Esophagus muscularis mucosa (tissue), 4 donors: ENCODE measurements around the gene CNKSR2.

ENCODE experiments used
- EP300 ChIP-seq: sonication (generic); formaldehyde crosslinking; IDR thresholded peaks from one replicate; pipeline ENCODE4 v1.6.1; 2017; ENCODE audit warnings: antibody characterized with exemption
- POLR2A ChIP-seq: fragments of 450-650 bp; IDR thresholded peaks from one replicate; pipeline ENCODE4 v1.6.1; 2017; ENCODE audit warnings: antibody characterized with exemption, moderate library complexity, mild to moderate bottlenecking, low read depth
- POLR2AphosphoS5 ChIP-seq, 2 donors: sonication (generic); formaldehyde crosslinking; IDR thresholded peaks; one replicate each; pipeline ENCODE4 v1.6.1; 2017; ENCODE audit warnings: antibody characterized with exemption in 2 of 2
- TF ChIP-seq, protein P1 (sequence below), 3 experiments: fragments of 200-600 bp in 2 of 3; fragments of 450-650 bp in 1 of 3; sonication (generic) in 2 of 3; IDR thresholded peaks; one replicate each; pipeline ENCODE4 v1.5.1; 2017 to 2019; ENCODE audit warnings: antibody characterized with exemption in 3 of 3, mild to moderate bottlenecking in 2 of 3, moderate library complexity in 1 of 3

DNA sequence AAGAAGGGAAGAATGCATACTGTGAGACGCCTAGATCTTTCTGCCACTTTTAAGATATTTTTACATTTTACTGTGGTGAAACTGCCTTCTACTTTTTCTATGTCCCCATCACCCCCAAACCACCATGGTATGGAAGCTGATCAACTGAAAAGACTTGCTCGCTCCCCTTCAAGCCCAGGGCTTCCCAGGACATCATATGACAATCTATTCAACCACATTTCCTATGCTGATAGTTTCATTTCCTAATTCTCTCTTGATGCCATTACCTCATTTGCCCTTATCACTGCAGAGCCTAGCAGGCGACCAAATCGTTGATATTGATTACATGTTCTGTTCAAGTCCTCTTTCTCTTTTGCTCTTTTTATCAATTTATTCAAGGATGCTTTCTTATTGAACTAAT lies 324.1 kb downstream of the CNKSR2 start:
- TF ChIP-seq, protein P1, sequence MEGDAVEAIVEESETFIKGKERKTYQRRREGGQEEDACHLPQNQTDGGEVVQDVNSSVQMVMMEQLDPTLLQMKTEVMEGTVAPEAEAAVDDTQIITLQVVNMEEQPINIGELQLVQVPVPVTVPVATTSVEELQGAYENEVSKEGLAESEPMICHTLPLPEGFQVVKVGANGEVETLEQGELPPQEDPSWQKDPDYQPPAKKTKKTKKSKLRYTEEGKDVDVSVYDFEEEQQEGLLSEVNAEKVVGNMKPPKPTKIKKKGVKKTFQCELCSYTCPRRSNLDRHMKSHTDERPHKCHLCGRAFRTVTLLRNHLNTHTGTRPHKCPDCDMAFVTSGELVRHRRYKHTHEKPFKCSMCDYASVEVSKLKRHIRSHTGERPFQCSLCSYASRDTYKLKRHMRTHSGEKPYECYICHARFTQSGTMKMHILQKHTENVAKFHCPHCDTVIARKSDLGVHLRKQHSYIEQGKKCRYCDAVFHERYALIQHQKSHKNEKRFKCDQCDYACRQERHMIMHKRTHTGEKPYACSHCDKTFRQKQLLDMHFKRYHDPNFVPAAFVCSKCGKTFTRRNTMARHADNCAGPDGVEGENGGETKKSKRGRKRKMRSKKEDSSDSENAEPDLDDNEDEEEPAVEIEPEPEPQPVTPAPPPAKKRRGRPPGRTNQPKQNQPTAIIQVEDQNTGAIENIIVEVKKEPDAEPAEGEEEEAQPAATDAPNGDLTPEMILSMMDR (IDR thresholded peaks at IDR 0.05): no peak
- TF ChIP-seq POLR2A (no peak), EP300 (no peak), POLR2AphosphoS5 (IDR thresholded peaks at IDR 0.05) (no peak)
